ENCODE results near the gene TSSK2.
"Not testable (repeated sequence)": the region's sequence is repeated elsewhere in the genome, so short reads cannot be mapped to it uniquely, and the experiment has no call there.

Gene TSSK2

DNA sequence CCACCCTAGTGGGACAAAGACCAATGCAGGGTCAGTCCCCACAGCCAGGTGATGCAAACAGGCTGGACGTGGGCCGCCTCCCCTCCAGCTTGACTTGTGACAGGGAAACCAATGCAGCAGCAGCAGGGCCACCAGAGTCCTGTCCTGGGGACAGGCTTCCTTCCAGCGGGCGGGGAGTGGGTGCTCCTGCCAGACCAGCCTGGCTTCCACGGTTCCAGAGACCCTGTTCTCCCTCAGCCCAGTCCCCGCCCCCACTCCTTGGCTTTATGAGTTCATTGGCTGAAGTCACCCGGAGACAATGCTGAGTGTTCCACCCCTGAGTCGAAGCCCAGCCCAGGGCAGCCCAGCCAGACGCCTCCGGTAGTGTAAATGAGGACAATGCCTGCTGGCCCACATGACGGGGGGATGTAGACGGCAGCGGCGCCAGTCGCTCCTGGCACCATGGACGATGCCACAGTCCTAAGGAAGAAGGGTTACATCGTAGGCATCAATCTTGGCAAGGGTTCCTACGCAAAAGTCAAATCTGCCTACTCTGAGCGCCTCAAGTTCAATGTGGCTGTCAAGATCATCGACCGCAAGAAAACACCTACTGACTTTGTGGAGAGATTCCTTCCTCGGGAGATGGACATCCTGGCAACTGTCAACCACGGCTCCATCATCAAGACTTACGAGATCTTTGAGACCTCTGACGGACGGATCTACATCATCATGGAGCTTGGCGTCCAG, at the start of gene TSSK2:
Gene TSSK2, plus strand, starts transcription at position 350 of the 726 bp plus-strand sequence. Its CDS starts 92 bp downstream, at position 442.
- no peak for DNase-seq

DNA sequence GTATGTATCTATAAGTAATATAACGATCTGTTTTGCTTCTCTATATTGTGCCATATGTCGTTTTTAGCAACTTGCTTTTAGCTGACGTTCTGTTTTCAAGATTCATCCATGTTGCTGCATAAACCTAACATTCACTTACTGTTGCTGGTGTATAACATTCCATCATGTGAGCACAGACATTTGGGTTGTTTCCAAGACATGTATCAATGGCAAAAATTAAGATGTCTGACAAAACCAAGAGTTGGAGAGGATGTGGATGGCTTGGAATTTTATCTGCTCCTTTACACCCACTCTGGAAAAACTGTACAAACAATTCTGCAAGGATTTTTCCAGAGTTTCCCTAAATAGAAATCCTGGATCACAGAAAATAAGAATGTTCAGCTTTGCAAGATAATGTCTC, 49.8 kb upstream of the TSSK2 start:
- DNase-seq, result no peak

DNA sequence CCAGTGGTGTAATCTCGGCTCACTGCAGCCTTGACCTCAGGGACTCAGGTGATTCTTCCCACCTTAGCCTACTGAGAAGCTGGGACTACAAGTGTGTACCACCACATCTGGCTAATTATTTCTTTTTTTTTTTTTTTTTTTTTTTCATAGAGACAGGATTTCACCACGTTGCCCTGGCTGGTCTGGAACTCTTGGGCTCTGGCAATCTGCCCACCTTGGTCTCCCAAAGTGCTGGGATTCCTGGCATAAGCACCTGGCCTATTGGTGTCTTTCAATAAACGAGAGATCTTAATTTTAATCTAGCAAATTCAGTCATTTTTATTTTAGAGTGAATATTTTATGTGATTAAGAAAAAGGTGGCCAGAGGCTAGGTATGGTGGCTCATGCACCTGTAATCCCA, 49.0 kb upstream of the TSSK2 start:
- peak; percentile 12 for DNase-seq

DNA sequence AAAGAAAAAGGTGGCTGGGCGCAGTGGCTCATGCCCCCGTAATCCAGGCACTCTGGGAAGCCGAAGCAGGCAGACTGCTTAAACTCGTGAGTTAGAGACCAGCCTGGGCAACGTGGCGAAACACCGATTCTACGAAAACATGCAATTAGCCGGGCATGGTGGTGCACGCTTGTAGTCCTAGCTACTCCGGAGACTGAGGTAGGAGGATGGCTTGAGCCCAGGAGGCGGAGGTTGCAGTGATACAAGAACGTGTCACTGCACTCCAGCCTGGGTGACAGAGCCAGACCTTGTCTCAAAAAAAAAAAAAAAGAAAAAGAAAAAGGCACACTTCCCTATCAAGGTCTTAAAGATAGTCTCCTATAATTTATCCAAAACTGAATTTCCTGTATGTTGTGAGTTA, 48.3 kb upstream of the TSSK2 start:
- no peak for DNase-seq

DNA sequence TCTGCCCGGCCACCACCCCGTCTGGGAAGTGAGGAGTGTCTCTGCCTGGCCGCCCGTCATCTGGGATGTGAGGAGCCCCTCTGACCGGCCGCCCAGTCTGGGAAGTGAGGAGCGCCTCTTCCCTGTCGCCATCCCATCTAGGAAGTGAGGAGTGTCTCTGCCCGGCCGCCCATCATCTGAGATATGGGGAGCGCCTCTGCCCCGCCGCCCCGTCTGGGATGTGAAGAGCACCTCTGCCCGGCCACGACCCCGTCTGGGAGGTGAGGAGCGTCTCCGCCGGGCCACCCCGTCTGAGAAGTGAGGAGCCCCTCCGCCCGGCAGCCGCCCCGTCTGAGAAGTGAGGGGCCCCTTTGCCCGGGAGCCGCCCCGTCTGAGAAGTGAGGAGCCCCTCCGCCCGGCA, 47.0 kb upstream of the TSSK2 start:
- DNase-seq, result not testable (repeated sequence)

DNA sequence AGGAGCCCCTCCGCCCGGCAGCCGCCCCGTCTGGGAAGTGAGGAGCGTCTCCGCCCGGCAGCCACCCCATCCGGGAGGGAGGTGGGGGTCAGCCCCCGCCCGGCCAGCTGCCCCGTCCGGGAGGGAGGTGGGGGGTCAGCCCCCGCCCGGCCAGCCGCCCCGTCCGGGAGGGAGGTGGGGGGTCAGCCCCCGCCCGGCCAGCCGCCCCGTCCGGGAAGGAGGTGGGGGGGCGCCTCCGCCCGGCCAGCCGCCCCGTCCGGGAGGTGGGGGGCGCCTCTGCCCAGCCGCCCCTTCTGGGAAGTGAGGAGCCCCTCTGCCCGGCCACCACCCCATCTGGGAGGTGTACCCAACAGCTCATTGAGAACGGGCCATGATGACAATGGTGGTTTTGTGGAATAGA, 46.5 kb upstream of the TSSK2 start:
- not testable (repeated sequence) for DNase-seq

DNA sequence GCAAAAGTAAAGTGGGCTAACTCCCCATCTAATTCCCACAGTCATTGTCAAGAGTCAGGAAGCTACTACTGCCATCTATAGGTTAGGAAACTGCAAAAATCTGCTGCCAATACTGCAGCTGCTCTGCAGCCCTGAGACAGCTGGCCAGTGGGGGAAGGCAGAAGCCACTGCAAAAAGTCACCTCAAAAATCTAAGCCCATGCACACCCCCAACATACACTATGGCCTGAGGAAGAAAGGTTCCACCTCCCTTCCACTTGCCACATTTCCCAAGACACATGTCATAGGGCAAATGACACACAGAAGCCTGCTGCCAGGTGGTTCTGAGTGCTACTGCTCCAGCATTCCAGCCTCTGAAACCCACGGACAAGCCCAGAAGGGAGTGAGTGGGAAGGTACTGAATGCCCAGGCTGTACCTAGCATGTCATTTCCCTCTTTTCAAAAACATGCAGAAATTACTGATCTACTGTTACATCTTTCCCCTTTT, 45.8 kb upstream of the TSSK2 start:
- no peak for DNase-seq

DNA sequence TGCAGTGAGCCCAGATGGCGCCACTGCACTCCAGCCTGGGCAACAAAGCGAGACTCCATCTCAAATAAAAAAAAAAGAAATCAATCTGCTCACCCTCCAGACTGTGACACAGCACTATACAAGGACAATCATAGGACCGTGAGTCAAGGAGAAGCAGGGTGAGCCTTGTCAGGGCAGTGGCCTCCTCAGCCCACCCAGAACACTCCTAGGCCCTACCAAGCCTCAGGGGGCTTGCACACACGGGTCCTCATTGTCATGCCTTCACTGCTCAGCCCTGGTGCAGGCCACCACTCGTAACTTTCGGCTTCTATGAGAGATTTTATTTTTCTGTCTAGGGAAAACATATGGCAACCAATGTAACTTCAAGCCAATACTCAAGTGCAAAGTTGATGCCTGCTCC, 44.7 kb upstream of the TSSK2 start:
- peak; percentile 14 for DNase-seq

DNA sequence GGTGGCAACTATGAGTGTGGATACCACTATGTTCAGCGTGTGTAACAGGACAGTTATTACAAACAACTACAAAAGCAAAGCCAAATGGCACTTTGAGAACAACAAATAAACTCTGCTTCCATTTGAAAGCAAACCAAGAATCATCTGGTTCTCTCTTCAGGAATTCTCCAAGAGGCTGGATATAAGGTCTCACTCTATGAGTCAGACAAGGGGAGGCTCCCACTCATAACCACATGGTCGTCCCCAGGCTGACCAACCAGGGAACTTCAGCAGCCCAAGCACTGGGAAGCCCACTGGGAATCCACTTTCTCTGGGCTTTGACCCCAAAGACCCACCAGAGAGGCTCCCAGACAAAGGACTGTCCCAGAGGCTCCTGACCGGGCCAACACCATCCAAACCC, 44.2 kb upstream of the TSSK2 start:
- no peak for DNase-seq

DNA sequence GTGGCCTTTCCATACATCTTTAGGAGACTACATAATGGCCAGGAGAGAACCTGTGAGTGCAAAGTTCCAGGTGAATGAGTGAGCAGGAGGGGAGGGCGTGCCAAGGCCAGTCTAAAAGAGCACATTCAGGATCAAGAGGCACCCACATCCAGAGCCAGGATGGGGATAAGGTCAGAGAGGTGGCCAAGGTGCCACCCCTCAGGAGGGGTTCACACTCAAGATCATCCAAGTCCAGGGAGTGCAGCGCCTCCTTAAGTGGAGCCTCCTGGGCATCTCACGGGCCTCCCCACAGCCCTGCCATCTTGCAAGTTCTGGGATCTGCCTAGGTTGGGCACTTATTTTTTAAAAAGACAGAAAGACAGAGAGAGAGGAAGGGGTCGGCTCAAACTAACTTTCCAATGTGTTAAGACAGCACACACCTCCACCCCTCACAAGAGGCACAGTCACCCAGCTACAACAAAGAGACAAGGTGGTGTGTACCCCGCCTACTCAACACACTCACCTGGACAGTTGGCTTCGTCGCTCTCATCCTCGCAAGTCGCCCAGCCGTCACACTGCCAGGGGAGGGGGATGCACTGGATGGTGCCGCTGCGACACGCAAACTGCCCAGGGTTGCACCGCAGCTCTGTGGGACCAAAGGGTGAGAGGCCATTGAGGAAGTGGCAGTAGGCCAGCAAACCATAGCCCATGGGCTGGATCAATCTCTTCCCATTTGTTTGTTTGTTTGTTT, 42.1 kb upstream of the TSSK2 start:
- no peak for DNase-seq

DNA sequence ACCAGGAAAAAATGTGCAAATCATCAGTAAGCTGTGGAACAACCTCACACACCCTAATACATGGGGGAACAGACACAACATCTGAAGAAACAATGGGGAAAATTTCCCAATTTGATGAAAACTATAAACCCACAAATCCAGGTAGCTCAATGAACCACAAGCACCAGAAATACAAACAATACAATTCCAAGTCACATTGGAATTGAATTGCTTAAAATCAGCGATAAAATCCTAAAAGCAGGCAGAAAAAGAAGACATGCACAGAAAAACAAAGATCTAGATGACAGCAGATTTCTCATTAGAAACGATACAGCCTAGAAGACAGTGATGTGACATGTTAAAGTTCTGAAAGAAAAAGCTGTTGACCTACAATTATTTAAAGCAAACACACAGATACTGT, 40.9 kb upstream of the TSSK2 start:
- DNase-seq, result no peak

DNA sequence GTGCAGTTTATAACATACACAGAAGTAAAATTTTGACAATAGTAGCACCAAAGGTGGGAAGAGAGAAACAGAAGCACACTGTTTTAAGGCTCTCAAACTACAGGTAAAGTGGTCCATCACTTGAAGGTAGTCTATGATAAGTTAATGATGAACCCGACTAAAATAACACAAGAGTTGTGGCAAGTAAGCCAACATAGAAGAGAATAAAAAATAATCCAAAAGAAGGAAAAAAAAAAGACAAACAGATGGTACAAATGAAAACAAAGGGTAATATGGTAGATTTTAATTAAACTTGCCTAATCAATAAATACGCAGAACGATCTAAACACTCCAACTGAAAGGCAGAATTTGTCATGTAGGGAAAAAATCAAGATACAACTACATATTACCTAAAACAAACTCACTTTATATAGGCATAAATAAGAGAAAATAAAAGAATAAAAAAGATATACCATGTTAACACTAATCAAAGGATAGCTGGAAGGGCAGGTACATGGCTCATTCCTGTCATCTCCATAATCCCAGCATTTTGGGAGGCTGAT, 40.5 kb upstream of the TSSK2 start:
- no peak for DNase-seq

DNA sequence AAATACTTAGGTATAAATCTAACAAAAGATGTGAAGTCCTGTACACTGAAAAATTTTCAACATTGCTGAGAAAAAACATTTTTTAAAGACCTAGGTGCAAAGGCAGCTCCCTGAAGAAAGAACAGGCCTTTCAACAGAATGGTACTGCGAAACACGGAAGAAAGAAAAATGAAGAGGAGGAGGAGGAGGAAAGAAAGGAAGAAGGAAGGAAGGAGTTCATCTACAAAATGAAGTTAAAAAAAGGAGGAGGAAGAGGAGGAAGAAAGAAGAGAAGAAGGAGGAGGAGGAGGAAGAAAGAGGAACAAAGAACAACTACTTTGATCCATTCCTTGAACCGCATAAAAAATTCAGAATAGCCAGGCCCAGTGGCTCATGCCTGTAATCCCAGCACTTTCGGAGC, 38.4 kb upstream of the TSSK2 start:
- DNase-seq, result no peak

DNA sequence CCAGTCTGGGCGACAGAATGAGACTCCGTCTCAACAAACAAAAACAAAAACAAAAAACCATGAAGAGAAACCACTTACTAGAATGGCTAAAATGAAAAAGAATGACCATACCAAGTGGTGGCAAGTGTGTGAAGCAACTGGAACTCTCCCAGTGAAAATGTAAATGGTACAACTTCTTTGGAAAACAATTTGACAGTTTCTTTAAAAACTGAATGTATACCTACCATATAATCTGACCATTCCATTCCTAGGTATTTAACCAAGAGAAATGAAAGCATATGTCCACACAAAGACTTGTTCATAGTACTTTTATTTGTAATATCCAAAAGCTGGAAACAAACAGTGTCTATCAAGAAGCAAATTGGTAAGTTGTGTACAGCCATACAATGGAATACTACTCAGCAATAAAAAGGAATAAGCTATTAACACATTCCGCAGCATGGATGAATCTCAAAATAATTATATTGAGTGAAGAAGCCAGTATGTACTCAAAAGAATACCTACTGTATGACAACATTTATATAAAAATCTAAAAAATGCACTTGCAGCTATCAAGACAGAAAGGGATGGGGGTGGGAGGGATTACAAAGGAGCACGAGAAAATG, 36.6 kb upstream of the TSSK2 start:
- DNase-seq, result no peak

DNA sequence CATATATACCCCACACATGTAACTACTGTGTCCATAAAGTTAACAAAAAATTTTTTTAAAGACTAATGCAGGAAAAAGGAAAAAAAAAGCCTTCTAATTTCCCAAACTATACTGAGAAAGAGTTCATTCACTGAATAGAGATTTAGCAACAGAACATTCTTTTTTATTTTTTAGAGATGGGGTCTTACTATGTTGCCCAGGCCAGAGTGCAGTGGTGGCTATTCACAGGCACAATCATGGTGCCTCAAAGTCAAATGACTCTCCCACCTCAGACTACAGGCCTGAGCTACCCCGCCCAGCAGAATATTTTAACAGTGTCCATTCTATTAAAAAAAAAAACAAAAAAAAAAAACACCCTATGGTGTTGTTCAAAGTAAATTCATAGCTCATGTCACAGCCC, 34.6 kb upstream of the TSSK2 start:
- no peak for DNase-seq

DNA sequence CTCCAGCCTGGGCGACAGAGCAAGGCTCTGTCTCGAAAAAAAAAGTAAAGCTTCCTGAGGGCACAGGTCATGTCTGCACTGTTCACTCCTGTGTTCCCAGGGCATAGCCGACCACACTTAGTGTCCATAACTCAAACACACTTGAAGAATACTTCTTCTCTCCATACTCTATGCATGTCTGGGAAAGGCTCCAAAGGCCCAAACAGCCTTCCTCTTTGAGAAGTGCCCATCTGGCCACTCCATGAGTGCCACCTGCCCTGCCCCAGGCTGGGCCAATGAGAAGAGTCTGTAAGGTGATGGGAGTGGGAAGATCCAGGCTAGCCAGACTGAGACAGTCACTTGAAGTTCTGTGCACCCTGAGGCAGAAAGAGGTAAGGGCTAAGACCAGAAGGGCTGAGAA, 33.6 kb upstream of the TSSK2 start:
- DNase-seq, result no peak

DNA sequence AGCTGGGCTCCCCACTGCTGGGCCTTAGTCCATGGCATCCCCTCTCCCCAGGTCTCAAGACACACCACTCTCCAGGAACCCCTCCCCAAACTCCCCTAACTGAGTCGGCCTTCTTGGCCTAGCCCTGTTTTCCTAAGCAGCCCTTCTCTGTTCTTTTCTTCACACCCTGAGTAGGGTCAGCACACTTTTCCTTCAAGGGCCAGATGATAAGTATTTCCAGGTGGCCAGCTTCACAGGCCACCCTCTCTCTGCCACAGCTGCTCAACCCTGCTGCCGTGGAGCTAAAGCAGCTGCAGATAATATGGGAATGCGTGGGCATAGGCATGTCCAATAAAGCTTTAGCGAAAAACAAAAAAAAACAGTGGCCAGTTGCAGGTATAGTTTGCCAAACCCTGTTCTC, 33.0 kb upstream of the TSSK2 start:
- no peak for DNase-seq

DNA sequence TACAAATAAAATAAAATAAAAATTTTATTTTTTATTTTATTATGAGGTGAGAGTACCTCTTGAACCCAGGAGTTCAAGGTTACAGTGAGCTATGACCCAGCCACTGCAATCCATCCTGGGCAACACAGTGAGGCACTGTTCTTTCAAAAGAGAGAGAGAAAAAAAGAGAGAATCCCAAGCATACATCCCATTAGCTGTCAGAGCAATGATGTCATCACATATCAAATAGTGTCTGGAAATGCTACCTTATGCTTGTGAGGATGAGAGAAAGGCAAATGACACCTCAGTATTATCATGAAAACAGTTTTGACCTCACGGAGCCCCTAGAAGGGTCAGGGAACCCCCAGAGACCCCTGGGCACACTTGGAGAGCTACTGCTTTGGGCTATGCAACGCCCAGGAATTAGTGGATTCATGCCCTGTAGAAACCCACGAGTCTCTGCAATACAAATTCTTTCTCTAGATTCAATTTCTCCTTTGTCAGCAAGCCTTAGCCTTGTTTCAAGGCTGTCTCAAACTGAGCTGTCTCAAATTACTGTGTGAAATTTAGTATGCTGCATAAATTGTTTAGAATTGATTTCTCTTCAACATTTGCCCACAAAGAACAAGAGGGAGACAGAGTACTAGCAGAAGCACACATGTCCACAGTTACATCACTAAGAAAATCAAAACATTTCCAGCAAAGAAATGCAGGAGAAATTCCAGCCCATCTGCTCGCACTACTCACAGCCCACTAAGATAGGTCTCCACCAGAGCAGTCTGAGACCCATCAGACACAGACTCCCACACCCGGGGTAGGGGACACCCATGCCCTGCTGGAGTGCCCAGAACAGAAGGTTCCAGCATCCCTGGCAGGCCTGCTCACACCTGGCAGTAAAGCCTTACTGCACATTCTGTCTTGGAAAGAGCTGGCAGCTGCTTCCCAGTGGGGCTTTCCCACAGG, 27.0 kb upstream of the TSSK2 start:
- DNase-seq, result no peak

DNA sequence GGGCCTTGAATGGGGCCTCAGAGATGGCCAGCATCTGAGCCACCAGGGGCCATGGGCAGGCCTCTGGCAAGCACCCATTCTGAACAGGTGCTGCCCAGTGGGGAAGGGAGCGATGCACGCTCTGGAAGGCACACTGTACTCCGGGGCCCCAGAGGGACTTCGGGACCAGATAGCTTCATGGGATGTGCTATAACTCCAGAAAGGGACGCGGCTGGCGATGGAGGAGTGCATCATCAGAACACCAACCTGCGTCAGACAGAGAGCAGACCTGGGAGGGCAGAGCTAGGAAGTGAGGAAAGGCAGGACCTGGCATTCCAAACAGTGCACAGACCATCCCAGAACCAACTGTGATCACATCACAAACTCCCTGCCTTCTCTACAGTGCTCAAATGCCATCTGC, 25.7 kb upstream of the TSSK2 start:
- DNase-seq, result no peak

DNA sequence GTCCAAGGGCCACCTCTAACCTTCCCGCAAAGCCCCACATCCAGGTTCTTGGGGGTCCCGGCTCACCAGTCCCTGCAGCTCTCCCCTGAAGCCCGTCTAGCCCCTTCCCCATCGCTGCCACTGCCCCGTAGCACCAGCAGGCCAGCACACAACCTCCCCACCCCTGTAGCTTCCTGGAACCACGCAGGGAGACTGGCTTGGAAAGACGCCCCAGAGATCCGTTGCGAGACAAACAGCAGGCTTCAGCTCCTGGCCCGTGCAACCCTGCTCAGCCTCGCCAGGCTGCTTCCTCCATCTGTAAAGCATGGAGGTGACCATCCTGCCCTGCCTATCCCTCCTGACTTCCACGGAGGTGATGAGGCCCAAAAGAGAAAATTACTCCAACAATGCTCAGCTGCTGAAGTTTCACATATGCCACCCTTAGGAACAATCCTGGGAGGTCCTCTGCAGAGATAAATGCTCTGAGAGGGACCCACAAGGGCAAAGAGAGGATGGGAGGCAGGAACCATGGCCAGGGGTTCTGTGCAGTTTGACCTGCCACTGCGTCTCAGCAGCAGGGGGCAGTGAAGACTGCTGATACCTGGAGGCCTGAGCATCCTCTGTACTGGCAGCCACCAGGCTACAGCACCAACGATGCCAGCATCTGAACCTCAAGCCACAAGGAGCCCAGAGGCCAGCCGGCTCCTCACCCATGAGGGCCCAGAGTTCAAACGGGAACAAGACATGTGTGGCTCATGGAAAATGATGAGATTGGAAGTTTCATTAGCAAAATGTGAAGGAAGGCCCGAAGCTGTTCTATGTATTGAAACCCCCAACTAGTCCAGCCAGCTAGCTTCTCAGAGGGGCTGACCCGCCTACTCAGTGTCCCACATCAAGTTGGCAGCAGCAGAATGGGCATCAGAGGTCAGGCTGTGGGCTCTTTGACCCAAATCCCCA, 25.0 kb upstream of the TSSK2 start:
- no peak for DNase-seq
